NCI-H1417 treated with DMSO at 0.1 percent for 48 hours (cell line): ENCODE measurements around the gene BLTP1.

Experiments used
- DNase-seq: peaks from one replicate; lab custom pipeline; 2025; lab: John Stamatoyannopoulos, UW

Gene BLTP1

GRCh38 chr4:122167369-122167768 is 15.2 kb downstream of the BLTP1 start:
- DNase-seq: no peak

GRCh38 chr4:122170775-122171174 is 18.6 kb downstream of the BLTP1 start:
- DNase-seq: no peak

GRCh38 chr4:122171323-122171722 is 19.2 kb downstream of the BLTP1 start:
- DNase-seq: no peak

GRCh38 chr4:122172266-122172665 is 20.1 kb downstream of the BLTP1 start:
- DNase-seq: no peak

- no peak for DNase-seq
Measured at GRCh38 chr4:122178961-122179360, 26.8 kb downstream of the BLTP1 start.

- no peak for DNase-seq
Measured at GRCh38 chr4:122195718-122196117, 43.6 kb downstream of the BLTP1 start.
